H1 (cell line): ENCODE measurements around the gene AGAP3. TPM values are rescaled to one million over a fixed set of nuclear protein-coding genes. Genes with fewer than 3 reads are reported as not detected.

Experiments used
- HDAC2 ChIP-seq, 2 experiments: fragments of 300-600 bp in 1 of 2; sonication (generic) in 1 of 2; IDR thresholded peaks; 2 replicates each; pipeline ENCODE4 v1.6.1; 2011 to 2012; ENCODE audit warnings: low read depth in 2 of 2, low read length in 2 of 2, mild to moderate bottlenecking in 2 of 2, moderate library complexity in 2 of 2, borderline replicate concordance in 1 of 2, inconsistent platforms in 1 of 2
- NANOG ChIP-seq: IDR thresholded peaks from 2 replicates; pipeline ENCODE4 v1.6.1; 2011; ENCODE audit warnings: low read length, low read depth, mild to moderate bottlenecking, inconsistent platforms; ENCODE audit not compliant: insufficient read depth, poor library complexity, severe bottlenecking
- polyA plus RNA-seq, 7 experiments: library from polyadenylated mRNA; depleted of rRNA in 3 of 7; stranded (reverse) in 5 of 7; unstranded in 2 of 7; fragments of >200 nt in 5 of 7; fragments of 200-250 nt in 2 of 7; gene quantifications; 1 replicate in 5 of 7; 2 replicates in 1 of 7; 4 replicates in 1 of 7; pipeline versions ENCODE4 v1.2.1 to v1.2.3, GENCODE V29; 2011 to 2013; ENCODE audit warnings: missing spikeins in 2 of 7, mixed read lengths in 2 of 7
- total RNA-seq: library from RNA; stranded (reverse); fragmentation: NEBNext Ultra II Directional; extraction: Animal tissue kit (Norgen Biotek cat#: 25700); gene quantifications from 2 replicates; pipeline ENCODE4 v1.2.1, GENCODE V29; 2021

AGAP3 gene
- total and polyA plus RNA-seq, 2 of the 8 experiments (the other 6 are each of a cell fraction or from before 2014, with no cell fraction given), result 66.4 to 120 TPM

DNA sequence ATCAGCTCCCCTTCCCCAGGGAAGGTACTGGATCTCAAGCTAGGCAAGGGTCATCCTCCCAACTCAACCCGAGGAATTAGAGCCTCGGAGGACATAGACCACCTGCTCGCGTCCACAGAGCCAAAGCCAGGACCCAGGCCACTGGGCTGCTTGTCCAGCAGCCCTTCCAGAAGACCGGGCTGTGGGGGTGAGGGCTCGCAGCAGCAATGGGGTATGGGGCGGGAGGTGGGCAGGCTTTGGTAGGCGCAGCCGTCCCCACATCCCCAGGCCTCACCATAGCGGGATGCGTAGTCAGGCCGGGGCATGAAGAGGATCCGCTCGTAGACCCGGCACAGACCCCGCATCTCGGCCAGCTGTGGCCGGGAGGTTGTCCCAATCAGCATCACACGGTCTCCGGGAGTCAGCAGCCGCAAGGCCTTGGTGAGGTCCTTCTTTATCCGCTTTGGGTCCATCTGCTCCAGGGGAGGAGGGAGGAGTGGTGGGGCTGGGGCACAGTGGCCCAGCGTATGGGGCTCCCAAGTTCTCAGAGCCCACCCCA lies 105.8 kb downstream of the AGAP3 start (continued):
- TF ChIP-seq HDAC2 (IDR thresholded peaks at IDR 0.05; ENCODE audit: borderline replicate concordance in 1 of 2, low read depth in 2 of 2, low read length in 2 of 2), result no peak
- TF ChIP-seq NANOG, result no peak
